ENCODE results near the gene NR5A2.

The NR5A2 gene

GRCh38 chr1:200036619-200037270 lies 9.2 kb downstream of the NR5A2 start:
- DNase-seq: no peak

GRCh38 chr1:200037501-200037900 lies 10.0 kb downstream of the NR5A2 start:
- no peak for DNase-seq

- DNase-seq: no peak
These were observed 10.4 kb downstream of the NR5A2 start for GRCh38 chr1:200037904-200038303.

- no peak for DNase-seq
These were observed 10.9 kb downstream of the NR5A2 start for GRCh38 chr1:200038325-200038980.

- DNase-seq: peak; percentile 3
These were observed 11.7 kb downstream of the NR5A2 start for GRCh38 chr1:200038981-200039848.

GRCh38 chr1:200039849-200040474 lies 12.5 kb downstream of the NR5A2 start:
- DNase-seq: no peak

GRCh38 chr1:200040481-200041138 lies 13.1 kb downstream of the NR5A2 start:
- DNase-seq: no peak

GRCh38 chr1:200041337-200042118 lies 14.0 kb downstream of the NR5A2 start:
- DNase-seq: no peak

GRCh38 chr1:200042119-200042551 lies 14.6 kb downstream of the NR5A2 start:
- no peak for DNase-seq

- DNase-seq: no peak
These were observed 15.2 kb downstream of the NR5A2 start for GRCh38 chr1:200042552-200043335.

- DNase-seq: no peak
These were observed 15.8 kb downstream of the NR5A2 start for GRCh38 chr1:200043336-200043668.

- no peak for DNase-seq
These were observed 18.6 kb downstream of the NR5A2 start for GRCh38 chr1:200046115-200046514.

- no peak for DNase-seq
These were observed 20.7 kb downstream of the NR5A2 start for GRCh38 chr1:200048244-200048643.

GRCh38 chr1:200049810-200050209 lies 22.3 kb downstream of the NR5A2 start:
- no peak for DNase-seq

- no peak for DNase-seq
These were observed 24.1 kb downstream of the NR5A2 start for GRCh38 chr1:200051620-200052019.

GRCh38 chr1:200053091-200053490 lies 25.6 kb downstream of the NR5A2 start:
- DNase-seq: no peak

GRCh38 chr1:200053646-200054045 lies 26.1 kb downstream of the NR5A2 start:
- no peak for DNase-seq

- DNase-seq: no peak
These were observed 30.8 kb downstream of the NR5A2 start for GRCh38 chr1:200058341-200058740.

GRCh38 chr1:200062143-200062542 lies 34.6 kb downstream of the NR5A2 start:
- no peak for DNase-seq

GRCh38 chr1:200072636-200073285 lies 45.3 kb downstream of the NR5A2 start:
- no peak for DNase-seq

- DNase-seq: no peak
These were observed 45.8 kb downstream of the NR5A2 start for GRCh38 chr1:200073286-200073637.

All from NCI-H774 (cell line).